Endothelial cell of umbilical vein (primary cell): ENCODE results near the gene TEX38. TPM values are rescaled to one million over a fixed set of nuclear protein-coding genes. Genes with fewer than 3 reads are reported as not detected.

Experiments used
- BruUV-seq: library from RNA; stranded (reverse); fragments of 400-500 nt; replicated peaks from 2 replicates; lab custom pipeline; 2021; lab: Mats Ljungman, UMichigan
- CTCF ChIA-PET: fragments of 300-600, 350-600 bp; sonication (Branson Sonifier 250); formaldehyde crosslinking; loops from one replicate; lab custom pipeline; 2021; ENCODE audit warnings: antibody characterized with exemption, inconsistent platforms; lab: Charles Lee
- POLR2A ChIA-PET: fragments of 300-600, 350-600 bp; sonication (Branson Sonifier 250); formaldehyde crosslinking; loops from one replicate; lab custom pipeline; 2021; ENCODE audit warnings: antibody characterized with exemption, inconsistent platforms; lab: Charles Lee
- DNase-seq: peaks from one replicate; pipeline ENCODE4 v3.0.0-alpha.2; 2011; ENCODE audit warnings: low read depth, low spot score
- FAIRE-seq: peaks from 2 replicates; lab custom pipeline; 2011; peaks lifted over from hg19 to GRCh38; lab: Jason Lieb, UNC
- H2AFZ ChIP-seq: 2 replicates; pipeline ENCODE4 v1.6.0; 2012; ENCODE audit warnings: low read depth, low read length, control low read depth, inconsistent platforms
- H3K27ac ChIP-seq: 2 replicates; pipeline ENCODE4 v1.5.1; 2011; ENCODE audit warnings: low read depth, mild to moderate bottlenecking, control low read depth, low read length, moderate library complexity; ENCODE audit not compliant: insufficient read depth
- H3K27me3 ChIP-seq, 2 experiments: 2 replicates each; pipeline versions ENCODE4 v1.6.0 to v1.6.1; 2011; ENCODE audit warnings: low read length in 2 of 2, mixed read lengths in 1 of 2; ENCODE audit not compliant: control insufficient read depth in 2 of 2, insufficient read depth in 2 of 2
- H3K36me3 ChIP-seq, 2 experiments: 2 replicates in 1 of 2; 3 replicates in 1 of 2; pipeline ENCODE4 v1.5.1; 2011; ENCODE audit warnings: low read length in 2 of 2, mild to moderate bottlenecking in 1 of 2, moderate library complexity in 1 of 2; ENCODE audit not compliant: control insufficient read depth in 2 of 2, insufficient read depth in 2 of 2; ENCODE audit errors: extremely low read depth in 1 of 2
- H3K4me1 ChIP-seq: 3 replicates; pipeline ENCODE4 v1.5.1; 2011; ENCODE audit warnings: mild to moderate bottlenecking, low read length; ENCODE audit not compliant: control insufficient read depth, insufficient read depth; ENCODE audit errors: extremely low read depth
- H3K4me2 ChIP-seq: 2 replicates; pipeline ENCODE4 v1.6.1; 2011; ENCODE audit warnings: low read length, control low read depth, mixed read lengths; ENCODE audit not compliant: insufficient read depth
- H3K4me3 ChIP-seq, 3 experiments: fragments of 200-600 bp in 1 of 3; sonication (generic), shearing (Covaris generic) in 1 of 3; replicated peaks in 1 of 3; 2 replicates each; pipeline ENCODE4 v1.5.1; 2011 to 2016; ENCODE audit warnings: control low read depth in 3 of 3, low read length in 3 of 3, mild to moderate bottlenecking in 2 of 3, inconsistent platforms in 1 of 3, low read depth in 1 of 3, moderate library complexity in 1 of 3; ENCODE audit not compliant: insufficient read depth in 1 of 3
- H3K79me2 ChIP-seq: 2 replicates; pipeline ENCODE4 v1.6.0; 2012; ENCODE audit warnings: low read length, inconsistent platforms; ENCODE audit not compliant: control insufficient read depth, insufficient read depth
- H3K9ac ChIP-seq: replicated peaks from 2 replicates; pipeline ENCODE3; 2011; ENCODE audit warnings: low read length, control low read depth; ENCODE audit not compliant: insufficient read depth; ENCODE audit errors: extremely low read depth
- H3K9me1 ChIP-seq: replicated peaks from 3 replicates; pipeline ENCODE4 v1.6.0; 2011; ENCODE audit warnings: mild to moderate bottlenecking, low read length; ENCODE audit not compliant: control insufficient read depth, insufficient read depth; ENCODE audit errors: extremely low read depth
- H3K9me3 ChIP-seq: replicated peaks from 2 replicates; pipeline ENCODE4 v1.5.1; 2012; ENCODE audit warnings: low read length, inconsistent platforms; ENCODE audit not compliant: control insufficient read depth, insufficient read depth
- H4K20me1 ChIP-seq: replicated peaks from 2 replicates; pipeline ENCODE3; 2011; ENCODE audit warnings: mild to moderate bottlenecking, low read length; ENCODE audit not compliant: control insufficient read depth, insufficient read depth; ENCODE audit errors: extremely low read depth
- CTCF ChIP-seq, 2 donors: IDR thresholded peaks; 1 replicate in 1 of 2; 2 replicates in 1 of 2; pipeline ENCODE4 v1.5.1; 2011; ENCODE audit warnings: low read length in 2 of 2, mild to moderate bottlenecking in 2 of 2, moderate library complexity in 2 of 2, control low read depth in 1 of 2, inconsistent platforms in 1 of 2, low read depth in 1 of 2; ENCODE audit not compliant: insufficient read depth in 1 of 2; ENCODE audit errors: extremely low read depth in 1 of 2
- EZH2 ChIP-seq: IDR thresholded peaks from 2 replicates; pipeline ENCODE4 v1.6.1; 2012; ENCODE audit warnings: borderline replicate concordance, low read depth, mild to moderate bottlenecking, moderate library complexity, low read length, inconsistent platforms; ENCODE audit not compliant: severe bottlenecking
- FOS ChIP-seq: IDR thresholded peaks from 2 replicates; pipeline ENCODE4 v1.6.1; 2011; ENCODE audit warnings: mild to moderate bottlenecking, low read length, moderate library complexity, borderline replicate concordance; ENCODE audit not compliant: insufficient read depth
- GATA2 ChIP-seq: IDR thresholded peaks from 2 replicates; pipeline ENCODE4 v1.7.0; 2011; ENCODE audit warnings: low read depth, mild to moderate bottlenecking, moderate library complexity, mixed read lengths, low read length; ENCODE audit not compliant: insufficient read length, insufficient read depth
- JUN ChIP-seq: IDR thresholded peaks from 2 replicates; pipeline ENCODE4 v1.6.1; 2011; ENCODE audit warnings: borderline replicate concordance, low read depth; ENCODE audit not compliant: insufficient read length, insufficient read depth
- MAX ChIP-seq: IDR thresholded peaks from 2 replicates; pipeline ENCODE4 v1.6.1; 2011; ENCODE audit not compliant: insufficient read depth, insufficient read length
- MYC ChIP-seq: IDR thresholded peaks from one replicate; pipeline ENCODE4 v1.6.1; 2011; ENCODE audit warnings: mild to moderate bottlenecking, low read depth, low read length
- POLR2A ChIP-seq: IDR thresholded peaks from 2 replicates; pipeline ENCODE4 v1.6.1; 2012; ENCODE audit warnings: low read depth, mild to moderate bottlenecking, control low read depth, low read length
- POLR2AphosphoS5 ChIP-seq: IDR thresholded peaks from 2 replicates; pipeline ENCODE4 v1.6.1; 2012; ENCODE audit warnings: low read depth, mild to moderate bottlenecking, control low read depth, low read length, moderate library complexity; ENCODE audit not compliant: insufficient read depth
- dilution Hi-C: fragments of 300-500 bp; cut with MboI; formaldehyde crosslinking; loops from one replicate; pipeline ENCODE4 v1.15.0; 2019; ENCODE audit warnings: low sequenced_read_pairs; ENCODE audit not compliant: extremely low pct_ligation_motif_present
- intact Hi-C: fragments of 100-400 bp; cut with micrococcal nuclease; formaldehyde crosslinking; loops from one replicate; pipeline ENCODE4 v1.10.0; 2022
- polyA plus RNA-seq, 4 experiments: library from polyadenylated mRNA; depleted of rRNA in 3 of 4; stranded (reverse) in 3 of 4; unstranded in 1 of 4; fragments of >200 nt; gene quantifications; 2 replicates each; pipeline versions ENCODE4 v1.2.1 to v1.2.3, GENCODE V29; 2011 to 2012; ENCODE audit warnings: missing spikeins in 1 of 4
- total RNA-seq: library from RNA; stranded (reverse); gene quantifications from 2 replicates; pipeline ENCODE4 v1.2.3, GENCODE V29; 2021

Gene TEX38
- total and polyA plus RNA-seq, 2 donors (not counting 3 experiments of a cell fraction or from before 2014, with no cell fraction given), result not detected

- POLR2A ChIA-PET, result interaction anchor here (0.6 kb wide), 1 partner anchor 10 kb away, joined by 3 read pairs; no protein-coding TSS in a partner anchor
- Histone ChIP-seq H3K4me1 (no peaks in the 10 kb centered on the region), H3K27me3 (no peaks in the 10 kb centered on the region), H3K9me3 (no peaks in the 10 kb centered on the region), H3K9ac (no peak overlapping the region), H3K4me2 (no peak overlapping the region), H3K4me3 (no peak overlapping the region), H3K36me3 (peaks cover 2 to 6% of the 10 kb centered on the region in 2 experiments), H4K20me1 (no peaks in the 10 kb centered on the region), H3K27ac (no peak overlapping the region), H2AFZ (no peak overlapping the region), H3K79me2 (no peaks in the 10 kb centered on the region), H3K9me1 (no peaks in the 10 kb centered on the region)
- no TSS peak for BruUV-seq
- dilution Hi-C loops, result no loop called here
- FAIRE-seq, result no peak
- no peak for DNase-seq
- no peak for TF ChIP-seq CTCF (IDR thresholded peaks at IDR 0.05; ENCODE audit: extremely low read depth in 1 of 2, insufficient read depth in 1 of 2, low read depth in 1 of 2, low read length in 2 of 2)
- no peak for TF ChIP-seq POLR2AphosphoS5
- no peak for TF ChIP-seq GATA2
- no peak for TF ChIP-seq JUN
- no peak for TF ChIP-seq POLR2A
- no peak for TF ChIP-seq MAX
- TF ChIP-seq EZH2, result no peak
- no peak for TF ChIP-seq FOS
- TF ChIP-seq MYC, result no peak
- intact Hi-C loops, result no loop called here
- CTCF ChIA-PET, result no interaction called here
Measured at GRCh38 chr1:46645815-46646214, 25.8 kb upstream of the TEX38 start.
